B cell (primary cell): Measurements from ENCODE around the gene CEP85L. TPM values are rescaled to one million over a fixed set of nuclear protein-coding genes. Genes with fewer than 3 reads are reported as not detected.

Experiments
- ATAC-seq: fragments of 200-7000 bp; cut with Tn5 transposase; one replicate; pipeline ENCODE4 v1.10.0; 2021; ENCODE audit warnings: low read depth, mild to moderate bottlenecking, moderate number of reproducible peaks, moderate library complexity
- CTCF ChIA-PET: fragments of 350-600 bp; sonication (Branson Sonifier 250); formaldehyde crosslinking; loops from one replicate; lab custom pipeline; 2021; ENCODE audit warnings: antibody characterized with exemption, inconsistent platforms; lab: Charles Lee
- POLR2A ChIA-PET: fragments of 350-600 bp; sonication (Branson Sonifier 250); formaldehyde crosslinking; loops from one replicate; lab custom pipeline; 2021; ENCODE audit warnings: antibody characterized with exemption; lab: Charles Lee
- DNase-seq: peaks from one replicate; pipeline ENCODE4 v3.0.0; 2013
- H2AFZ ChIP-seq: 2 replicates; pipeline ENCODE4 v1.6.1; 2012; ENCODE audit warnings: mild to moderate bottlenecking, low read depth, low read length; ENCODE audit not compliant: insufficient read depth, poor library complexity, severe bottlenecking
- H3K27ac ChIP-seq, 2 donors: 1 replicate in 1 of 2; 2 replicates in 1 of 2; pipeline ENCODE4 v1.5.1; 2012 to 2013; ENCODE audit warnings: low read length in 2 of 2, mild to moderate bottlenecking in 2 of 2, moderate library complexity in 1 of 2
- H3K27me3 ChIP-seq, 4 experiments: fragments of 200-600 bp in 1 of 4; sonication (generic) in 1 of 4; replicated peaks in 1 of 4; 1 replicate in 2 of 4; 2 replicates in 2 of 4; pipeline versions ENCODE4 v1.6.1 to v1.7.0; 2013 to 2016; ENCODE audit warnings: low read length in 3 of 4, mild to moderate bottlenecking in 2 of 4, mixed read lengths in 1 of 4, moderate library complexity in 1 of 4; ENCODE audit not compliant: insufficient read depth in 4 of 4, control insufficient read depth in 3 of 4; ENCODE audit errors: control extremely low read depth in 1 of 4
- H3K36me3 ChIP-seq, 2 experiments: replicated peaks in 1 of 2; 1 replicate in 1 of 2; 2 replicates in 1 of 2; pipeline versions ENCODE4 v1.6.1 to v1.7.1; 2013; ENCODE audit warnings: low read length in 1 of 2; ENCODE audit not compliant: insufficient read depth in 2 of 2, control insufficient read depth in 1 of 2; ENCODE audit errors: control extremely low read depth in 1 of 2, extremely low read depth in 1 of 2
- H3K4me1 ChIP-seq, 2 donors: fragments of 200-600 bp in 1 of 2; sonication (generic) in 1 of 2; 1 replicate in 1 of 2; 2 replicates in 1 of 2; pipeline versions ENCODE4 v1.5.1 to v1.6.1; 2013 to 2017; ENCODE audit warnings: low read length in 2 of 2; ENCODE audit not compliant: control insufficient read depth in 2 of 2, insufficient read depth in 2 of 2
- H3K4me2 ChIP-seq: replicated peaks from 2 replicates; pipeline ENCODE3; 2012; ENCODE audit warnings: mild to moderate bottlenecking, low read depth, low read length; ENCODE audit not compliant: poor library complexity, severe bottlenecking
- H3K4me3 ChIP-seq, 5 experiments: fragments of 200-600 bp in 1 of 5; sonication (generic) in 1 of 5; 1 replicate in 3 of 5; 2 replicates in 2 of 5; pipeline versions ENCODE4 v1.5.1 to v1.7.0; 2011 to 2016; ENCODE audit warnings: low read length in 4 of 5, mild to moderate bottlenecking in 4 of 5, low read depth in 2 of 5, control low read depth in 1 of 5, moderate library complexity in 1 of 5; ENCODE audit not compliant: insufficient read depth in 1 of 5; ENCODE audit errors: control extremely low read depth in 1 of 5, extremely low read depth in 1 of 5
- H3K79me2 ChIP-seq: fragments of 200-600 bp; sonication (generic); one replicate; pipeline ENCODE4 v1.6.0; 2016; ENCODE audit warnings: low read length; ENCODE audit not compliant: control insufficient read depth, insufficient read depth
- H3K9ac ChIP-seq: fragments of 200-600 bp; sonication (generic); 2 replicates; pipeline ENCODE4 v1.6.1; 2017; ENCODE audit warnings: mild to moderate bottlenecking, low read length, moderate library complexity
- H3K9me3 ChIP-seq, 3 donors: one replicate each; pipeline versions ENCODE4 v1.6.1 to v1.7.1; 2013; ENCODE audit warnings: low read length in 2 of 3; ENCODE audit not compliant: control insufficient read depth in 2 of 3, insufficient read depth in 1 of 3; ENCODE audit errors: control extremely low read depth in 1 of 3
- H4K20me1 ChIP-seq: 2 replicates; pipeline ENCODE4 v1.6.0; 2012; ENCODE audit warnings: mild to moderate bottlenecking, low read length; ENCODE audit not compliant: insufficient read depth, control insufficient read depth, poor library complexity, severe bottlenecking
- H3K27ac Mint-ChIP-seq: one replicate; pipeline ENCODE4 v1.8.0; 2021; ENCODE audit warnings: mixed read lengths
- H3K27me3 Mint-ChIP-seq: one replicate; pipeline ENCODE4 v1.8.0; 2021; ENCODE audit warnings: mixed read lengths
- H3K4me1 Mint-ChIP-seq: one replicate; pipeline ENCODE4 v1.8.0; 2021; ENCODE audit warnings: mixed read lengths
- H3K4me3 Mint-ChIP-seq: one replicate; pipeline ENCODE4 v1.8.0; 2021; ENCODE audit warnings: mixed read lengths
- H3K9me3 Mint-ChIP-seq: one replicate; pipeline ENCODE4 v1.8.0; 2022; ENCODE audit warnings: mixed read lengths; ENCODE audit not compliant: insufficient read depth
- EZH2 ChIP-seq: IDR thresholded peaks from 2 replicates; pipeline ENCODE4 v1.6.1; 2012; ENCODE audit warnings: borderline replicate concordance, low read depth, mild to moderate bottlenecking, moderate library complexity, low read length; ENCODE audit not compliant: insufficient read depth, poor library complexity, severe bottlenecking
- WGBS: methylation state at CpG from one replicate; pipeline ENCODE4 v1.1.5; 2013; ENCODE audit warnings: missing lambda C conversion rate; ENCODE audit not compliant: insufficient coverage; 5-methylcytosine and 5-hydroxymethylcytosine counted together
- intact Hi-C: fragments of 100-400 bp; cut with micrococcal nuclease; formaldehyde crosslinking; loops from one replicate; pipeline ENCODE4 v1.10.0; 2022
- polyA plus RNA-seq: library from polyadenylated mRNA; depleted of rRNA; stranded (reverse); fragments of >200 nt; gene quantifications from 2 replicates; pipeline ENCODE4 v1.2.3, GENCODE V29; 2012
- total RNA-seq, 2 donors: library from RNA; stranded (reverse); fragments of 120-200 nt in 1 of 2; gene quantifications; 1 replicate in 1 of 2; 2 replicates in 1 of 2; pipeline versions ENCODE4 v1.2.3 to v1.2.4, GENCODE V29; 2013 to 2022
- TF ChIP-seq, protein P1 (sequence below): fragments of 200-600 bp; IDR thresholded peaks from one replicate; pipeline ENCODE4 v1.8.0; 2022; ENCODE audit warnings: antibody characterized with exemption, mild to moderate bottlenecking

CEP85L gene
- total and polyA plus RNA-seq, 2 donors (not counting 1 experiment from before 2014, with no cell fraction given): 7.6 to 32.1 TPM

DNA sequence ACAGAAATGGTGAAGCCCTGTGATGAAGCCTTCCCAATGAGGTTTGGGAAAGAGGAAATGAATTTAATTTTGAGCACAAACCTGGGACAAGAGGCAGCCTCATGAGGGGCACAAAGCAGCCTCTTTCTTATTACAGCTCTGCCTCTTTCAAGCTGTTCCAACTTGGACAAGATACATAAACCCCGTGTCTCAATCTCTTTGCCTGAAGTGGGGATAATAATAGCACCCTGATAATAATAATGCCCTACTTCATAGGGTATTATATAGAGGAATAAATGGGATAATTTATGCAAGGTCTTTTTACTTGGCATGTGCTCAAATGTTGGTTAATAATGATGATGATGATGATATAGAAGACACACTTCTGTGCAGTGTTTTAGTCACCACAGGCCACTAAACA lies 194.4 kb downstream of the CEP85L start:
- Histone ChIP-seq H3K4me1 (no peaks in the 10 kb centered on the region), H3K27me3 (no peaks in the 10 kb centered on the region)

DNA sequence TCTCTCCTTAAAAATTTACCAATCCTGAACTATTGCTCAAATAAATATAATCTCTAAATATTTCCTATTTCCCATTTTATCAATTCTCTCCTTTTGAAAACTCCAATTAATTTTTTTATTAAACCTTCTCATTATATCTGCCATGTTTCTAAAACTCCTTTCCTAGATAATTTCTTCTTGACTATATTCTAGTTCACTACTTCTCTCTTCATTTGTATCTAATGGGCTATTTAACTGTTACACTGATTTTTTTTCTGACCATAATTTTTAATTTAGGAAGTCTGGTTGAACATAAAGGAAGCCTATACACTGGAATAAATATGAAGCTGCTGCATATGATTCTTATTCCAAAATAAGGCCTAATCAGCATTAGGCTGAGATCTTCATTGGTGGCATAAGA lies 199.6 kb downstream of the CEP85L start:
- H3K4me2 ChIP-seq: no peak overlapping the region
- no peaks in the 10 kb centered on the region for H3K36me3 ChIP-seq
- H3K4me3 Mint-ChIP-seq: no peak overlapping the region
- H3K27me3 Mint-ChIP-seq: no peaks in the 10 kb centered on the region
- H3K9ac ChIP-seq: no peak overlapping the region
- H3K27me3 ChIP-seq: no peaks in the 10 kb centered on the region
- H3K4me1 Mint-ChIP-seq: no peaks in the 10 kb centered on the region
- TF ChIP-seq EZH2: no peak
- TF ChIP-seq, protein P1, sequence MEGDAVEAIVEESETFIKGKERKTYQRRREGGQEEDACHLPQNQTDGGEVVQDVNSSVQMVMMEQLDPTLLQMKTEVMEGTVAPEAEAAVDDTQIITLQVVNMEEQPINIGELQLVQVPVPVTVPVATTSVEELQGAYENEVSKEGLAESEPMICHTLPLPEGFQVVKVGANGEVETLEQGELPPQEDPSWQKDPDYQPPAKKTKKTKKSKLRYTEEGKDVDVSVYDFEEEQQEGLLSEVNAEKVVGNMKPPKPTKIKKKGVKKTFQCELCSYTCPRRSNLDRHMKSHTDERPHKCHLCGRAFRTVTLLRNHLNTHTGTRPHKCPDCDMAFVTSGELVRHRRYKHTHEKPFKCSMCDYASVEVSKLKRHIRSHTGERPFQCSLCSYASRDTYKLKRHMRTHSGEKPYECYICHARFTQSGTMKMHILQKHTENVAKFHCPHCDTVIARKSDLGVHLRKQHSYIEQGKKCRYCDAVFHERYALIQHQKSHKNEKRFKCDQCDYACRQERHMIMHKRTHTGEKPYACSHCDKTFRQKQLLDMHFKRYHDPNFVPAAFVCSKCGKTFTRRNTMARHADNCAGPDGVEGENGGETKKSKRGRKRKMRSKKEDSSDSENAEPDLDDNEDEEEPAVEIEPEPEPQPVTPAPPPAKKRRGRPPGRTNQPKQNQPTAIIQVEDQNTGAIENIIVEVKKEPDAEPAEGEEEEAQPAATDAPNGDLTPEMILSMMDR: no peak
- peaks cover 23% of the 10 kb centered on the region for H3K9me3 Mint-ChIP-seq
- H4K20me1 ChIP-seq: no peaks in the 10 kb centered on the region
- H3K27ac Mint-ChIP-seq: no peak overlapping the region
- intact Hi-C loops: no loop called here
- H3K4me3 ChIP-seq: no peak overlapping the region
- H3K4me1 ChIP-seq: no peaks in the 10 kb centered on the region
- DNase-seq: no peak
- no peak for ATAC-seq
- ChIA-PET POLR2A (interaction anchor here (0.5 kb wide), 1 partner anchor 212 kb away, joined by 4 read pairs; no protein-coding TSS in a partner anchor), CTCF (no interaction called here)
- H3K9me3 ChIP-seq: peaks cover 2 to 35% (median 14%) of the 10 kb centered on the region in 3 donors
- H3K79me2 ChIP-seq: no peaks in the 10 kb centered on the region
- no peak overlapping the region for H2AFZ ChIP-seq
- no peak overlapping the region for H3K27ac ChIP-seq

More for the DNA sequence above, 194.4 kb downstream of the CEP85L start:
- TF ChIP-seq, protein P1: no peak
- no peak for TF ChIP-seq EZH2
- H4K20me1 ChIP-seq: no peaks in the 10 kb centered on the region
- no peak overlapping the region for H3K9ac ChIP-seq
- H3K27ac ChIP-seq: no peak overlapping the region
- intact Hi-C loops: no loop called here
- no peak for ATAC-seq
- ChIA-PET POLR2A (no interaction called here), CTCF (no interaction called here)
- no peak overlapping the region for H3K27ac Mint-ChIP-seq
- H3K79me2 ChIP-seq: no peaks in the 10 kb centered on the region
- no CpG with 5 or more reads among the region's 1 CpG for WGBS
- no peaks in the 10 kb centered on the region for H3K4me1 Mint-ChIP-seq
- no peak for DNase-seq
- peaks cover 2 to 20% (median 8%) of the 10 kb centered on the region in 3 donors for H3K9me3 ChIP-seq
- H2AFZ ChIP-seq: no peak overlapping the region
- no peaks in the 10 kb centered on the region for H3K36me3 ChIP-seq
- H3K4me2 ChIP-seq: no peak overlapping the region
- no peaks in the 10 kb centered on the region for H3K27me3 Mint-ChIP-seq
- H3K4me3 Mint-ChIP-seq: no peak overlapping the region
- H3K4me3 ChIP-seq: no peak overlapping the region
- H3K9me3 Mint-ChIP-seq: peaks cover 8% of the 10 kb centered on the region
